Pons (tissue), 1 donor: ENCODE measurements around the gene CTDSPL.
A peak's percentile ranks its signal among the peaks of the same experiment; 100 is the strongest.
"Not testable (repeated sequence)": the region's sequence is repeated elsewhere in the genome, so short reads cannot be mapped to it uniquely, and the experiment has no call there.

Experiments
- DNase-seq: peaks from one replicate; pipeline ENCODE4 v3.0.0-alpha.2; 2016; ENCODE audit warnings: low spot score

CTDSPL gene

DNA sequence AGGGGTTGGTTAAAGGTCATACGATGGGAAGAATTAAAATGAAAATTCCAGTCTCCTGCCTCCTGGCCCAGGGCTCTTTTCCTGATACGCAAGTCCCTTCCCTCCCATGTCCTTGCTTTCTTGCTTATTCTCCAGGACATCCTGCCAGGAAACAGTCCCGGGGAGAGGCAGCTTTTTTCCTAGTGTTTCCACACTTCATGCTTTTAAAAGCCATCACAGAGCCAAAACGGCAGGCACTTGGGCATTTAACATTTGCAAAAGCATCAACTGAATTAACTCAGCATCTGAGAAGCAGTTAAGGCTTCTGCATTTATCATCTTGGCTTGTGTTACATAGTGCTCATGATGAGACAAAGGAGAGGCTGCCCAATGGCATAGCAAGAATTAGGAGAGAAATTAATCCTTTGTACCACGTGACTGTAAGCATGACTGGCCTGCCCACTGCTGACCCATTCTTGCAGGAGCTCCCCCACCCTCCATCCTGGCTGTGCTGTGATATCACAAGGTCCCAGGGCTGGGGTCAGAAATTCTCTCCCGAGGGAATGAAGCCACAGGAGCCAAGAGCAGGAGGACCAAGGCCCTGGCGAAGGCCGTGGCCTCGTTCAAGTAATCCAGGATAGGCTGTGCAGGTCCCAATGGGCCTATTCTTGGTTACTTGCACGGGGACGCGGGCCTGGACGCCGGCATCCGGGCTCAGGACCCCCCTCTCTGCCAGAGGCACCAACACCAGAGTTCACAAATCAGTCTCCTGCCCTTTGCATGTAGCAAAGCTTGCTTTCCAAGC, 107.3 kb downstream of the CTDSPL start:
- DNase-seq, result no peak

DNA sequence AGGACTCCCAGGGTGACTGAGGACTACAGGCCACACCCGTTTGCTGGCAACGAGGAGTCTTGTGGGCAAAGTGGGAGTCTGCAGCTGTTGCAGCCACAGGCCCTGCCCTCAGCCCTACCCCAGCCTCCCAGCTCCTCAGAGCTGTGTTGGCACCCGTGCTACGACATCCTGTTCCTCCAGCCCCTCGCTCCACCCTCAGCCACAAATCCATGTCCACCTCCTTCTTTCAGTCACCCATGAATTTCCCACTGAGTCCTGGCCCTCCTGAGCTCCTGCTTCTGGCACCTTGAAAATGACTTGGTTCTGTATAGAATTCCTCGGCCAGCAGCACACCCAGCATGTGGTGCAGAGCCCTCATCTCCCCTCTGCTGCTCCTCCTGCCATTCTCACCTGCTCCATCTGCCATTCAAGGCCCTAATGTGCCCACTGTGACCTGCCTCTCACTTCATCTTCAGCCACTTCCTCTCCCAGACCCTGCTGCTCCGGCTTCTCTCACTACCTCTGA, 108.0 kb downstream of the CTDSPL start:
- no peak for DNase-seq

DNA sequence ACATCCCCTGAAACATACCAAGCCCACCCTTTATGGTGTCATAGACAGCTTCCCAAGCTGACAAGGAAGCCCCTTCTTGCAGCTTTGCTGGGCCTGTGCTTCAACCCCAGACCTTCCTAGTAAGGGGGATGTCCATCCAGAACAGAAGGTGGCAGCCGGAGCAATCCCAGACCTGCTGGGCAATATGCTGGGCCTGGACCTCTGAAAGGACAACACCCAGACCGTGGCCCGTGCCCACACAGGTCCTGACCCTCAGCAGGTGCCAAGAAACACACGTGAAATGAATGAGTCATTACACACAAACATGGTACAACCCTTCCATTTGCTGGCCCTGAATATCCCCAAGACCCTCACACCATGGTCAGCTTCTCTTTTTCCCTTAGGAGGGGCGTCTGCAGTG, 109.1 kb downstream of the CTDSPL start:
- DNase-seq, result no peak

DNA sequence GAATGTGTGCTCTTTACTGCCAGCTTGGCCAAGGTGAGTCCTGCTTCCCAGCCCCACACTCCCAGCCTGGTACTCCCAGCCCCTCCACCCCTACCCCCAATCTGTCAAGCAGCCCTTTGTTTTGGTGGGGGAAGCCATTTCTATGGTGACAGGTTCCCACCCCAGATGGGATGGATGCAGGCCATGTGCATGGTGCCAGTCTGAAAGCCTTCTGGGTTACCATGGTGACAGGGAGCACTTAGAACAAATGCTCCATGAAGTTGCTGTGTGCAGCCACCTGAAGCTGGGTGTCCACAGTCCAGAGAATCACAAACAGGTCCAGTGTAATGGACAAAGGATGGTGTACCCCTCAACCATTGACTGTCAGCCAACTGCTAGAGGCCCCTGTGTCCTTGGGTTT, 109.8 kb downstream of the CTDSPL start:
- no peak for DNase-seq

GRCh38 chr3:37972056-37972455, 110.4 kb downstream of the CTDSPL start:
- DNase-seq, result not testable (repeated sequence)

GRCh38 chr3:37973246-37974054, 111.8 kb downstream of the CTDSPL start:
- DNase-seq, result no peak

- DNase-seq, result peak; percentile 87
Measured at GRCh38 chr3:37974121-37975083, 112.7 kb downstream of the CTDSPL start.

GRCh38 chr3:37979541-37980461, 118.1 kb downstream of the CTDSPL start:
- no peak for DNase-seq

DNA sequence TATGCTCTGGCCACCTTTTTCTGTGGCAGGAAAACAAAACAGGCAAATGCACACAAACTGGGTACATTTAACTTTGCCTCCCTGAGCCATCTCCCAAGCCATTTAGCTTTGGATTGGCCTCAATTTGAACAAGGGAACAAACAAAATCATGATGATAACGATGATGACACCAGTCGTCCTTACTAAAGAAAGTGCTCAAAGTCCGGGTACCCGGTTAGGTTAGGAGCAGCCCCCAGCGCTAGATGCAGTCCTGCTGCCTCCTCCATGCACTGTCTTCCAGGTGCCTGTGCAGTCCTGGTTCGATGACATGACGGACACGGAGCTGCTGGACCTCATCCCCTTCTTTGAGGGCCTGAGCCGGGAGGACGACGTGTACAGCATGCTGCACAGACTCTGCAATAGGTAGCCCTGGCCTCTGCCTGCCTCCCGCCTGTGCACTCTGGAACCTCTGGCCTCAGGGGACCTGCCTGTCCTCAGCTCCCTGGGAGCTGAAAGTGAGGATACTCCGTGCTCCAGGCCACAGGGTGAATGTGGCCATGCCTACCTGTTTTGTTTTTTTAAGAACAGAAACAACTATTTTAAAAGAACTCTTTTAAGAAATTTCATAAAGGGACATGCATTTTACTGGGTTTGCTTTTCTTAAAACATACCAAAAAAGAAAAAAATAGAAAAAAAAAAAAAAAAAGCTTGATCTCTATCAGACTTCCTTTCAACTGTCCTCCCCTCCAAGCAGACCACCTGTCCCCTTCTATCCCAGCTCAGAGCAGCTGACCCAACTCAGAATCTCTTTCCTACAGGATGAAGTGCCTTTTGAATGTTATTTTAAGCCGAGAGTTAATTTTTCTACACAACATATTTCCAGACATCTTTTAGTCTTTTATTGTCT, 119.0 kb downstream of the CTDSPL start:
- DNase-seq, result no peak

- no peak for DNase-seq
Measured at GRCh38 chr3:37981348-37981664, 119.6 kb downstream of the CTDSPL start.

DNA sequence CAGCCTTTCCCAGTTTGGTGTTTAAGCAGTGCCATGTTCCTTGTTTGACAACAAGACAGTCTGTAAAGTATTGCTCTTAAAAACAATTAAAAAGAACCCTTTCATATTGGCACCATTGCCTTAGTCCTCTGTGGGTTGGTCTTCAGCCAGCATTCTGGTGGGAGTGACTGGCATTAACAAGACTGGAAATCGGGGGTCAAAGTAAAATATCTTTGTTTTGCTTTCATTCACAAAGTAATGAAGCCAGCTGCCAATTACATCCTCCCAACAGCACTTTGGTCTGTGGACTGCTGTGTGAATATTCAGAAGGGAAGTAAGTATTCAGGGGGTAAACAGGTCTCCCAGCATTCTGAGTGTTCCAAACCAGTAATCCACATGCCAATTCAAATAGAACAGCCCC, 120.7 kb downstream of the CTDSPL start:
- no peak for DNase-seq

- DNase-seq, result no peak
Measured at GRCh38 chr3:37984051-37984450, 122.4 kb downstream of the CTDSPL start.

GRCh38 chr3:37984596-37984995, 122.9 kb downstream of the CTDSPL start:
- no peak for DNase-seq

- no peak for DNase-seq
Measured at GRCh38 chr3:37985637-37986320, 124.1 kb downstream of the CTDSPL start.

DNA sequence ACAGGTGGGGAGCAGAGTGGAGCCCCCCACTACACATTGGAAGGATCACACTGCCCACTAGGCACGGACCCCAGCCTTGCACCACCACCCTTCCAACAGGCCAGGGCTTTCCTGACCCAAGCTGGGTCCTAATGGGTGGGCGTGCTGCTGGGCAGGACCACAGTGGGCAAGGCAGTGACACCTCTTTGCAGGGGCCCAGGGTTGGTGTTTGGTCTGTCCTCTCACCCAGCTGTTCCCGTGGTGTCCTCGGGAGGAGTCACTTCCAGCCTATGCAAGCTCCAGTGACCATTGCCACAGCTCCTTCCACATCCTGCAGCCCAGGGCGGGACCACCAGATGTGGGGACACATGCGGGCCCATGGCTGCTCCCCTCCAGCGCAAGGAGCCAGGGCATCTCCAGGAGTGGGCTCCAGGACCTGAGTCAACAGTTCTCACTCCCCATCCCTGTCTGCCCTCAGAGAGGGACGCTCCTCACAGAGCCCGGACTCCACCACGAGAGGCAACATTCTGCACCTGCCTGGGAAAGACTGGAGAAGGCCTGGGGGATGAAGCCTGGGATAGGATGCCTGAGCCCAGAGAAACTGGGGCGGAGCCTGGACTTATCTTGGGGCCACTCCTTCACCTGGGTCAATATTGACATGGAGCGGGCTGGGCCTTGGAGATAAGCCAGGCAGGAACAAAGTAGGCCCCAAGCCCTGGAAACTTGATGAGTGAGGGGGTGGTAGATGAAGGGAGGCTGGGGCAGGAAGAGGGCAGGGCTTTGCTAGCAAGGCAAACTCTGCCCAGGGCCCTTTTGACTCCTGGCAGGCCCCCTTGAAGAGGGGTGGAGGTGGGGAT, 125.0 kb downstream of the CTDSPL start:
- DNase-seq, result no peak

DNA sequence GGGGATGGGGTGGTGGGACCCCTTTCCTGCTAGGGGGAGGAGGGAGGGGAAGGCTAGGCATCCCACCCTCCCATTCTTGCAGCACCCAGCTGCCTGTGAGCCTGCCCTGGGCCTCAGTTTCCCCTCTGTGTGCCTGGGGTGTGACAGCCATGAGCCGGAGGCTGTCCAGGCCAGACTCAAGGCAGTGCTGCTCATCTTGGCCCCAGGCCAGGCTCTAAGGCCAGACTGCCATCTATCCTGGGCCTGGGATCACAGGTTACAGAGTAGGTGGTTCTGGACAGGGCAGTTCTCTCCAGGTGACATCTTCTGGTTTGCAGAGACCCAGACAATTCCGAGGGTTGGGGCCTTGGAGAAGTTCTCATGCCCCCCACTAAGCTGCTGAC, 125.6 kb downstream of the CTDSPL start:
- no peak for DNase-seq

GRCh38 chr3:37987751-37988179, 126.1 kb downstream of the CTDSPL start:
- DNase-seq, result no peak

- DNase-seq, result not testable (repeated sequence)
Measured at GRCh38 chr3:37988376-37988775, 126.7 kb downstream of the CTDSPL start.
